Stimulated activated CD8-positive, alpha-beta memory T cell treated with anti-CD3 and anti-CD28 coated beads, Interleukin-4, amount 100 ng/mL, for 24 hours (primary cell): ENCODE results near the gene RASA4B.
A peak's percentile ranks its signal among the peaks of the same experiment; 100 is the strongest.
"Not testable (repeated sequence)": the region's sequence is repeated elsewhere in the genome, so short reads cannot be mapped to it uniquely, and the experiment has no call there.

Source experiments
- DNase-seq: peaks from one replicate; pipeline ENCODE4 v3.0.0-alpha.2; 2020; ENCODE audit warnings: low read depth

RASA4B gene

GRCh38 chr7:102511860-102512522, 5.6 kb downstream of the RASA4B start:
- not testable (repeated sequence) for DNase-seq

GRCh38 chr7:102510575-102510974, 7.0 kb downstream of the RASA4B start:
- not testable (repeated sequence) for DNase-seq

- DNase-seq: not testable (repeated sequence)
Observed at GRCh38 chr7:102507410-102508088, 10.0 kb downstream of the RASA4B start.

- not testable (repeated sequence) for DNase-seq
Observed at GRCh38 chr7:102505298-102506185, 12.0 kb downstream of the RASA4B start.

- not testable (repeated sequence) for DNase-seq
Observed at GRCh38 chr7:102503141-102503540, 14.4 kb downstream of the RASA4B start.

GRCh38 chr7:102498321-102498720, 19.3 kb downstream of the RASA4B start:
- not testable (repeated sequence) for DNase-seq

- not testable (repeated sequence) for DNase-seq
Observed at GRCh38 chr7:102497308-102497707, 20.3 kb downstream of the RASA4B start.

GRCh38 chr7:102496861-102497260, 20.7 kb downstream of the RASA4B start:
- not testable (repeated sequence) for DNase-seq

GRCh38 chr7:102494473-102495149, 23.0 kb downstream of the RASA4B start:
- DNase-seq: not testable (repeated sequence)

- not testable (repeated sequence) for DNase-seq
Observed at GRCh38 chr7:102494026-102494425, 23.6 kb downstream of the RASA4B start.

GRCh38 chr7:102493220-102493935, 24.2 kb downstream of the RASA4B start:
- DNase-seq: not testable (repeated sequence)

GRCh38 chr7:102490529-102491075, 27.0 kb downstream of the RASA4B start:
- not testable (repeated sequence) for DNase-seq

- not testable (repeated sequence) for DNase-seq
Observed at GRCh38 chr7:102484317-102484716, 33.3 kb downstream of the RASA4B start.

GRCh38 chr7:102481962-102482361, 35.6 kb downstream of the RASA4B start:
- DNase-seq: not testable (repeated sequence)

GRCh38 chr7:102479982-102480637, 37.5 kb downstream of the RASA4B start:
- not testable (repeated sequence) for DNase-seq

- DNase-seq: not testable (repeated sequence)
Observed at GRCh38 chr7:102479209-102479584, 38.4 kb downstream of the RASA4B start.

GRCh38 chr7:102478314-102479208, 39.0 kb downstream of the RASA4B start, which contains the start of gene POLR2J:
Gene POLR2J, minus strand, starts transcription at chr7:102478922. Its CDS starts 62 bp downstream, at chr7:102478860.
- peak; percentile 97 for DNase-seq

GRCh38 chr7:102474736-102475435, 42.7 kb downstream of the RASA4B start:
- not testable (repeated sequence) for DNase-seq
